NCI-H748 treated with DMSO at 0.1 percent for 48 hours (cell line): ENCODE results near the gene BRME1.

Experiments used
- DNase-seq: peaks from one replicate; lab custom pipeline; 2025; lab: John Stamatoyannopoulos, UW

BRME1 gene

DNA sequence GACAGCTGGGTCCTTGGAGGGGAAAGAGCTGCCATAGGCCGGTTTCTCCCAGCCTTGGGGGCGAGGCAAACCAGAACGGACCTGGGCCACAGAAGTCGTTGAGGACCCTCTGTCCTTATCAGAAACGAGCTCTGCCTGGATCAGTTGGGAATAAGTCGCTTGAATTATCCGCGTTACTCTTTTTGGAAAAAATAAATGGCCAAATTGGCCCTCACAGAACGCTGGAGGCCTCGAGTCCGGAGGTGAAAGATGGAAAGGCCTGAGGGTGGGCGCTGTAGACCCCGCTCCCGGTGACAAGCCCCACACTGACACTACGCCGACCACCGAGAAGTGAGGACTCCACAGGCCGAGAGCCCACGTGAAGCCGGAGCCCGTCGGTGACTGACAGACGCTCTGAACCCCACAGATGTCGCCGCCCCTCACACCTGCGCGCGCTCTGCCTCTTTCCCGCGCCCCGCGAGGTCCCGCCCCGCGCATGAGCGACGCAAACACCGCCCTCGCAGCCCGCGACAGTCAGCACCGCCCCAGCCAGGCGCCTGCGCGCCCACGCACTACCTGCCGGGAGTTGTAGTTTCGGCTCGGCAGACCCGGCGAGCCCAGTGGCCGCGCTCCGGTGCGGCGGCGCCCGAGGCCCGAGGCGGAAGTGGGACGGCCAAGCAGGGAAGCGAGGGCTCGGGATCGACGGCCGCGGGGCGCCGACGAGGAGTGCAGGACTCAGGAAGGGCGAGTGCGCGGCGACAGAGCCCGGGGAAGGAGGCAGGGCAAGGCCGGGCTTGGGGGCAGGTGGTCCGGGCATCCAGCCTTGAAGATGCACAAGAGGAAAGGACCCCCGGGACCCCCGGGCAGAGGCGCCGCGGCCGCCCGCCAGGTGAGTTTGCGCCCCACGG, at the start of gene BRME1, which contains the start of gene CC2D1A:
BRME1 (minus strand) TSS at position 484 of the 887 bp plus-strand sequence. CDS start 1,225 bp downstream, outside the sequence.
CC2D1A (plus strand) TSS at position 568 of the 887 bp plus-strand sequence; CDS start at position 809, 241 bp downstream.
- DNase-seq: peak; percentile 63

DNA sequence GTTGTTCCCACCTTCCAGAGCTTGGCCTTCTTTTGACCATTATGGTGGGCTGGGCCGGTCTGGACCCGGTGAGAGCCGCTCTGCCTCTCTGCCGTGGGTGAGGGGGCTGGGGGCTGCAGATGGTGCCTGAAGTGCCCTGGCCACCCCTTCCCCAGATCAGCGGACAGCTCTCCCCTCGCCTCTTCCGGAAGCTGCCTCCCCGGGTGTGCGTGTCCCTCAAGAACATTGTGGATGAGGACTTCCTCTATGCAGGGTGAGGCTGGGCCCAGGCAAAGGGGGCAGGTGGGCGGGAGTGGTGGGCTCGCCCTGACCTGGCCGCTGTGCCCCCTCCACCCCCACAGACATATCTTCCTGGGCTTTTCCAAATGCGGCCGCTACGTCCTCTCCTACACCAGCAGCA, 48.3 kb upstream of the BRME1 start:
- DNase-seq: no peak

- DNase-seq: no peak
Observed at GRCh38 chr19:13952931-13953531, 47.1 kb upstream of the BRME1 start.

- DNase-seq: peak; percentile 94
Observed at GRCh38 chr19:13952154-13952930, 46.4 kb upstream of the BRME1 start, which contains the start of gene DCAF15. DCAF15 (plus strand) TSS chr19:13952509; CDS start chr19:13952513, 4 bp downstream.

DNA sequence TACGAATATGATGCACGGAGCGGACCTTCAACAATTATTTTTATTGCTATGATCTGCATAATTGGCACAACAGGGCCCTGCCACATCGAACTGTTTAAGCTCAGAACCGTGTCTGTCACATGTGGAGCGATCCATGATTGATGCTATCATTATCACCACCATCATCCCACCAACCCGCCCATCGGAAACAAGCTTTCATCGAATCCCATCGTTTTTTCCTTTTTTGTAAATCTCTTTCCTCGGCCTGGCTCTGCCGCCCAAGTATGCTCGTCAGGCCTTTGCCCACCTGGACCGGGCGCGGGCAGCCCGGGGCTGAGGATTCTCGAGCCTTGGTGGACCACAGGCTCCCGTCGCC, 45.9 kb upstream of the BRME1 start:
- no peak for DNase-seq

DNA sequence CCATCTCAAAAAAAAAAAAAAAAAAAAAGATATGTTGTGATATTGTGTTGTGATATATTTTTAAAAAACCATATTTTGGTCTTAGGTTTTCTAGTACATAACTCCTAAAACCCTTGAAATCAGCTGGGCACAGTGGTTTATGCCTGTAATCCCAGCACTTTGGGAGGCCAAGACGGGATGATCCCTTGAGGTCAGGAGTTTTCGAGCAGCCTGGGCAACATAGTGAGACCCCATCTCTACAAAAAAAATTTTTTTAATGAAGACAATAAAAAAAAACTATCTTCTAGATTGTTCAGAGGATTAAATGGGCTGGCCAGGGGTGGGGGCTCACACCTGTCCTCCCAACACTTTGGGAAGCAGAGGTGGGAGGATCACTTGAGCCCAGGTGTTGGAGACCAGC, 45.1 kb upstream of the BRME1 start:
- no peak for DNase-seq

DNA sequence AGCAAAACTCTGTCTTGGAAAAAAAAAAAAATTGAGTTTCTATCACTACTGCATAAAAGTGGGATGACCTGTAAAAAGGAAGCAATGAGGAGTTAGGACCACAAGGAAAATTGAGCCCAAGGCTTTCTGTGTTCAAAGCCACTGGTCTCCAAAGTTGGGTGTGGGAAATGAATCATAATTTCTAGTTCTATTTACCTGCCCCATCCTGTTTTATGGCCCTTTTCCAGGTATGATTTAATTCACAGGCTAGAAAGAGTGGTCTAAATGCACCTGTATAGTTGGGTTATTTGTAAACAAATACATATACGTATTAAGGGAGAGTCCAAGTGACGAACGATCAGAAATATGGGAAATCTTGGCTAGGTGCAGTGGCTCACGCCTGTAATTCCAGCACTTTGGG, 40.5 kb upstream of the BRME1 start:
- no peak for DNase-seq

DNA sequence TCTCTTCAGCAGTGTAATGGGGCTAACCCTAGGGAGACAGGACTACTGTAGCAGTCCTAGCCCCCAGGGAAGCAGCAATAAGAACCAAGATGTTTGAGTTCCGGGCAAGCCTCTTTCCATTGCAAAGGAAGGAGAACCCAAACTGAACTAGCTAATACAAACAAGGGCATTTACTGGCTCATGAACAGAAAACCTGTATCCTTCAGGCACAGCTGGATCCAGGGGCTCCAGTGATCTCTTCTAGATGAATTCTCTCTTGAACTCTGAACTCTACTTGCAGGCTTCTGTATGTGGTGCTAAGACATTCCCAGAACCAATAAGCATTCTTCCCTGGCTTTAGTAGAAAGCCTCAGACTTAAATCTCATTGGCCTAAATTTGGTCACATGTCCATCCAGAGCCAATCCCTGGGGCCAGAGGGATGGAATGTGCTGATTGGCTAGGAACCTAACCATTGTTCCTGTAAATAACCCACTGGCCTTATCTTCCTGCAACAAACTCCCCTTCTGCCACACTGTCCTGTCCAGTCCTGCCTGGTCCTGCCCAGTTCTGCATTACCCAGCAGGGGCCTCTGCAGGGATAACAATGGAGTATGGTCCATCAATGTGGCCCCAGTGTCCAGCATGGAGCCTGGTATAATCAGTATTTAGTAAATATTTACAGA, 36.2 kb upstream of the BRME1 start:
- DNase-seq: no peak

DNA sequence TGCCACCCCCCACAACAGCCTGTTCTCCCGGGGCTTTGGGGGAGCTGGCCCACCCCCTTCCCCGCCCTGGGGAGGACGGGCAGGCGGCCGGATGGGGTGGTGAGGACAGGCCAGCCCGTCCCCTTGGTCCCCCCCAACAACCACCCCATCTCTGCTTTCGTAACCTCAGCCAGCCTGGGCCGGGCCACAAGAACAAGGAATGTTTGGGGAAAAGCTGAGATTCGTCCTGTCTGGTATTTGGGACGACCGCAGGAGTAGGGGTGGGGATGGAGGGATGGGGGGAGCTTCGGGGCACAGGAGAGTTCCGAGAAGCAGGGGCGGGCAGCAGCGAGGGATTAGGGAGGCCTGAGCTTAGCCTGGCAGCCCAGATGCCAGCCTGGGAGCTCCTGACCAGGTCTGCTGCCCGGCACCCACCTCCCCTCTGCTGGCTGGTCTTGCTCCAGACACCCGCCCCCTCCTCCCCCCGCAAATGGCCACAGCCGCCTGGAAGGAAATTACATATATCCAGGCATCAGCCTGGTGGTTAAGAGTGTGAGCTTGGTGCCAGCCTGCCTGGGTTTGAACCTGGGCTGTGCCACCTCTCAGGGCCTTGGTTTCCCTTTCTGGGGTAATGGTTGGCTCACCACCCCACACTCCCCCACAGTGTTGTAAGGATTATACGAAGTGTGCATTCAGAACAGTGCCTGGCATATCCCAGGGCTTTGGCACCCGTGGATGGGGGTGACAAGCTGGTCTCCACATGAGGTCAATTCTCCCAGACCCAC, 32.6 kb upstream of the BRME1 start, which contains the start of gene PODNL1:
PODNL1 (minus strand) TSS at position 117 of the 764 bp plus-strand sequence. CDS start 236 bp downstream, outside the sequence.
- no peak for DNase-seq

DNA sequence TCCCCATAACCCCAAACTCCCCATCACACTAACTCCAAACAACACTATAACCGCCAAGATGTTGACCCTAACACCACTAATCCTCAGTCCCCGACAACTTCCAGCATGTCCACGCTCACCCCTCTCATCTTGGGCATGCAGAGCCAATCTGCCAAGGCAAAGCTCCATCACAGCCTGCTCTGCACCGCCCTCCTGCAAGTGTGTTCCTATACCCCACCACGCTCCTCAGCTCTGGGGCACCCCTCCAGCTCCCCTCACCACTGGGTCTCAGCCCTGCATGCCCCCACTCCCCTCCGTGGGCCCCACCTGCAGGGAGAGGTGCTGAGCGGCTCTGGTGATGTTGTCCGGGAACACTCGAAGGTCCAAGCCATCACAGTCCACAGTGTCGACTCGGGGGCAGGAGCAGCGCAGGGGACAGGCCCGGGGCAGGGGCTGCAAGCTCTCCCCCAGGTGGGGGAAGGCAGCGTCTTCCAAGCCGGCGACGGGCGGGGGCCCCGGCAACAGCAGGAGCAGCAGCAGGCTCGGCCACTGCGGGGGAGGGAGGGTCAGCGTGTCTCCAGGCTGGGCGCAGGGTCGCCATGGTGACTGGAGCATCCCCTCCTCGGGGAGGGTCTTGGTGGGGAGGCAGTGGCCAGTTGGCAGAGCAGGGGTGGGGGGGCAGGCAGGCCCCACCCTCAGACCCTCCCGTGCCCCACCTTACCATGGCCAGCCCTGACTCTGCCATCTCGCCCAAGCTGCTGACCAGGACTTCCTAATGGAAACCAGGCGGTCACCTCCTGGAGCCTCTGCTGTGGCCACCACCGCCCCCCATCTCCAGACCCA, 31.8 kb upstream of the BRME1 start:
- no peak for DNase-seq

GRCh38 chr19:13935765-13936510, 30.0 kb upstream of the BRME1 start:
- no peak for DNase-seq

DNA sequence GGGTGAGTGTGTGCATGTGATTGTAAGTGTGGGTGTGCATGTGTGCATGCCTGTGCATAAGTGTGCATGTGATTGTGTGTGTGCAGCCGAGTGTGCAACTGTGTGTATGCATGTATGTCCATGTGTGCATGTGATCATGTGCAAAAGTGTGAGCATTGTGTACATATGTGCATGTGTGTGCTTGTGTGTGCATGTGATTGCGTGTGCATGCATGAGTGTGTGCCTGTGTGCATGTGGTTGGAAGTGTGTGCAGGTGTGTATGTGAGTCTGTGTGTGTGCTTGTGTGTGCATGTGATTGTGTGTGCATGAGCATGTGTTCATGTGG, 28.8 kb upstream of the BRME1 start:
- DNase-seq: no peak

DNA sequence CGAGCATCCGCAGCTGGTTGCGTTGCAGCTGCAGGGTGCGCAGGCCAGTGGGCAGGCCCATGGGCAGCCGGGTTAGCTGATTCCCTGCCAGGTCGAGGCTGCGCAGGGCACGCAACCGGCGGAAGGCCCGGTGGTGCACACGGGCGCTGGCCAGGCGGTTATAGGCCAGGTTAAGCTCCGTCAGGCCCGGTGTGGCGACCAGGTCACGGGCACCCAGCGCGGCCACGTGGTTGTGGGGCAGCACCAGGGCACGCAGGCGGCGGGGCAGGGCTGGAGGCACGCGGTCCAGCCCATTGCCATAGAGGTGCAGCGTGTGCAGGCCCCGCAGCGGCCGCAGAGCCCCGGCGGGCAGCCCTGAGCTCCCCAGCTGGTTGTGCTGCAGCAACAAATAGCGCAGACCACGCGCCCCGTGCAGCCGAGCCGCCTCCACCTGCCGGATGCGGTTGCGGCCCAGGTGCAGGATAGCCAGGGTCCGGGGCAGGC, 27.0 kb upstream of the BRME1 start:
- no peak for DNase-seq

DNA sequence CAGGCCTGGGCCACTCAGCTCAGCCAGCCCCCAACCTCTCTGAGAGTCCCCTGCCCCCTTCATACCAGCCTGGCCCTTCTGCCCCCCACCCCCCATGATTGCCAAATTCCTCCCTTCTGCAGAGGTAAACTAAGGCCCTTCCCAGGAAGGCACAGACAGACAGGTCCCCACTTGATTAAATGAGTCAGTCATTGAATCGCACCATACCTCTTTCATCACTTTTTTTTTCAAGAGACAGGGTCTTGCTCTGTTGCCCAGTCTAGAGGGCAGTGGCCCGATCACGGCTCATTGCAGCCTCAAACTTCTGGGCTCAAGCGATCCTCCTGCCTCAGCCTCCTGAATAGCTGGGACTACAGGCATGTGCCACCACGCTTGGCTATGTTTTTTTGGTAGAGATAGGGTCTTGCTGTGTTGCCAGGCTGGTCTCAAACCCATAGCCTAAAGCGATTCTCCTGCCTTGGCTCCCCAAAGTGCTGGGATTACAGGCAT, 26.3 kb upstream of the BRME1 start:
- no peak for DNase-seq

- no peak for DNase-seq
Observed at GRCh38 chr19:13931391-13932148, 25.7 kb upstream of the BRME1 start.

DNA sequence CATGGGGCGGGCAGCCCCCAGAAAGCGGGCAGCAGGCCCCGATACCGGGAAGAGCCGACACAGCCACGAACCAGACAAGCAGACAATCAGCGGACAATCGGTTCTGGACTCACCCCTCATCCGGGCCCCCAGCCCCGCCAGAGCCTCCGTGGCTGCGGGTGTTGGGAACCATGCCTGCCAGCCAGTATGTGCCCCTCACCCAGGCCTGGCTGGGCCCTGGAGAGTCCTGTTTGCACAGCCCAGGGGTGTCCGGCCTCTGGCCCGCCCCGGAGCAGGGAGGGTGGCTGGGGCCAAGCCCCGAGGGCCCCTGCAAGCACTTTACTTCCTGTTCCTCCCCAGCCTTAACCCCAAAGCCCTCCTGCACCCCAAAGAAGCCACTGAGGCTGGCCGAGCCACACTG, 24.5 kb upstream of the BRME1 start:
- DNase-seq: no peak

- DNase-seq: no peak
Observed at GRCh38 chr19:13929956-13930355, 24.0 kb upstream of the BRME1 start.

DNA sequence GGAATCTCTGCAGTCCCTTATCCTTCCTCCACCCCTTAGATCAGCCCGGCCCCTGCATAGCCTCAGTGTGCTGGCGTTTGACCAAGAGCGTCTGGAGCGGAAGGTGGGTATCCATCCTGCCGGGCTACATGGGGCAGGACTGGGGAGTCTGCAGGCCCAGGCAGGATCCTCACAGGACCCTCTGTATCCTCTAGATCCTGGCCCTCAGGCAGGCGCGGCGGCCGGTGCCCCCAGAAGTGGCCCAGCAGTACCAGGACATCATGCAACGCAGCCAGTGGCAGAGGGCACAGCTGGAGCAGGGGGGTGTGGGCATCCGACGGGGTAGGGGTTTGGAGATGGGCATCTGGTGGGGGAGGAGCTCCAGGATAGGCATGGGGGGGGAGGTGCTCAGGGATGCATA, 23.4 kb upstream of the BRME1 start:
- DNase-seq: no peak

- DNase-seq: no peak
Observed at GRCh38 chr19:13926715-13927114, 20.8 kb upstream of the BRME1 start.
